Keratinocyte (primary cell): ENCODE measurements around the gene UFD1.

Experiments used
- EZH2 ChIP-seq: IDR thresholded peaks from one replicate; pipeline ENCODE4 v1.6.1; 2012; ENCODE audit warnings: inconsistent platforms, mild to moderate bottlenecking, low read length, moderate library complexity
- TF ChIP-seq, protein P1 (sequence below), 3 experiments: IDR thresholded peaks in 1 of 3; conservative IDR thresholded peaks in 1 of 3; optimal IDR thresholded peaks in 1 of 3; 2 replicates in 2 of 3; 3 replicates in 1 of 3; pipeline versions ENCODE3 to v1.5.1; 2011; ENCODE audit warnings: low read length in 3 of 3, mild to moderate bottlenecking in 3 of 3, moderate library complexity in 2 of 3, control low read depth in 1 of 3, inconsistent platforms in 1 of 3; ENCODE audit not compliant: insufficient read depth in 2 of 3; ENCODE audit errors: extremely low read depth in 1 of 3

DNA sequence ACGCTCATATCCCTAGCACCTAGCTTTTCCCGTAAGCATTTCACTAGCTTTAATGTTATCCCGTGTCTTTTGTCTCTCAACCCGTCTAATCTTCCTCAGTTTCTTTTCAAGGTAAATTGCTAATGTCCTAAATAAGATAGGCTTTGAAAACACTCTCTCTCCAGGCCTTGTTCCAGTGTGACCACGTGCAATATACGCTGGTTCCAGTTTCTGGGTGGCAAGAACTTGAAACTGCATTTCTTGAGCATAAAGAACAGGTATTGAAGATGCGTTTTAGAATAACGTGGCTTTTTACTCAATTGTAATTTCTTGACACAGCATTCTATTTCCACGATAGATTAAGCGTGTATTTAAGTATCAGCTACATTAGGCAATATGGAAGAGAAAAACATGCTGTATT lies 1.8 kb upstream of the UFD1 start:
- TF ChIP-seq, protein P1, sequence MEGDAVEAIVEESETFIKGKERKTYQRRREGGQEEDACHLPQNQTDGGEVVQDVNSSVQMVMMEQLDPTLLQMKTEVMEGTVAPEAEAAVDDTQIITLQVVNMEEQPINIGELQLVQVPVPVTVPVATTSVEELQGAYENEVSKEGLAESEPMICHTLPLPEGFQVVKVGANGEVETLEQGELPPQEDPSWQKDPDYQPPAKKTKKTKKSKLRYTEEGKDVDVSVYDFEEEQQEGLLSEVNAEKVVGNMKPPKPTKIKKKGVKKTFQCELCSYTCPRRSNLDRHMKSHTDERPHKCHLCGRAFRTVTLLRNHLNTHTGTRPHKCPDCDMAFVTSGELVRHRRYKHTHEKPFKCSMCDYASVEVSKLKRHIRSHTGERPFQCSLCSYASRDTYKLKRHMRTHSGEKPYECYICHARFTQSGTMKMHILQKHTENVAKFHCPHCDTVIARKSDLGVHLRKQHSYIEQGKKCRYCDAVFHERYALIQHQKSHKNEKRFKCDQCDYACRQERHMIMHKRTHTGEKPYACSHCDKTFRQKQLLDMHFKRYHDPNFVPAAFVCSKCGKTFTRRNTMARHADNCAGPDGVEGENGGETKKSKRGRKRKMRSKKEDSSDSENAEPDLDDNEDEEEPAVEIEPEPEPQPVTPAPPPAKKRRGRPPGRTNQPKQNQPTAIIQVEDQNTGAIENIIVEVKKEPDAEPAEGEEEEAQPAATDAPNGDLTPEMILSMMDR (optimal IDR thresholded peaks at IDR 0.05 in 1 of 3, IDR thresholded peaks at IDR 0.05 in 1 of 3, conservative IDR thresholded peaks at IDR 0.05 in 1 of 3; ENCODE audit: extremely low read depth in 1 of 3, insufficient read depth in 2 of 3, low read length in 3 of 3) = no peak
- TF ChIP-seq EZH2 = no peak
